ENCODE data around the gene TRUB2.
A peak's percentile ranks its signal among the peaks of the same experiment; 100 is the strongest.

TRUB2 gene

DNA sequence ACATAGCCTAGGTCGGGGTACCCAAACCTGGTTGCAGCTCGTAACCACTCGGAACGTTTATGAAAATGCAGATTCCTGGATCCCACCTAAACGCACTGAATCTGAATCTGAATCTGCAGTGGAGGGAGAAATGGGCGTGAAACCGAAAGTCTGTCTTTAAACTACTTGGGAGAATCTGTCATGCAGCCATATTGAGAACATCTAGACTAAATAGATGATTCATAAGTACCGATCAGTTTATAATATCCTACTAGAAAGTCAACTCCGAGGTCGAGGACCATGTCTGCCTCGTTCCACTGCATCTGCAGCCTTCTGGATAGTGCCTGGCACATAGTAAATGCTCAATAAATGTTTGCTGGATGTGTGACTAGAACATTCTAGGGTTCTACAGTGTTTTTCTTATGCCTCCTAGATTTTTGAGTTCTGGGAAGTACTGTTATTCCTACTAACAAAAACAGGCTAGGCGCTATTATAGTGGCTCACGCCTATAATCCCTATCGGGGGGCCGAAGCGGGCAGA is 1.0 kb upstream of the TRUB2 start:
- peak; percentile 14 for ATAC-seq
- no peak for TF ChIP-seq SNAI2 (CRISPR knock-in tag; IDR thresholded peaks at IDR 0.05)
- no peak for TF ChIP-seq ZNF565 (CRISPR knock-in tag; conservative IDR thresholded peaks at IDR 0.05; ENCODE audit: low read depth)
- TF ChIP-seq, protein P1, sequence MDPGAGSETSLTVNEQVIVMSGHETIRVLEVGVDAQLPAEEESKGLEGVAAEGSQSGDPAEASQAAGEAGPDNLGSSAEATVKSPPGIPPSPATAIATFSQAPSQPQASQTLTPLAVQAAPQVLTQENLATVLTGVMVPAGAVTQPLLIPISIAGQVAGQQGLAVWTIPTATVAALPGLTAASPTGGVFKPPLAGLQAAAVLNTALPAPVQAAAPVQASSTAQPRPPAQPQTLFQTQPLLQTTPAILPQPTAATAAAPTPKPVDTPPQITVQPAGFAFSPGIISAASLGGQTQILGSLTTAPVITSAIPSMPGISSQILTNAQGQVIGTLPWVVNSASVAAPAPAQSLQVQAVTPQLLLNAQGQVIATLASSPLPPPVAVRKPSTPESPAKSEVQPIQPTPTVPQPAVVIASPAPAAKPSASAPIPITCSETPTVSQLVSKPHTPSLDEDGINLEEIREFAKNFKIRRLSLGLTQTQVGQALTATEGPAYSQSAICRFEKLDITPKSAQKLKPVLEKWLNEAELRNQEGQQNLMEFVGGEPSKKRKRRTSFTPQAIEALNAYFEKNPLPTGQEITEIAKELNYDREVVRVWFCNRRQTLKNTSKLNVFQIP (CRISPR knock-in tag; IDR thresholded peaks at IDR 0.05; ENCODE audit: borderline replicate concordance, low read depth), result no peak
- TF ChIP-seq, protein P2, sequence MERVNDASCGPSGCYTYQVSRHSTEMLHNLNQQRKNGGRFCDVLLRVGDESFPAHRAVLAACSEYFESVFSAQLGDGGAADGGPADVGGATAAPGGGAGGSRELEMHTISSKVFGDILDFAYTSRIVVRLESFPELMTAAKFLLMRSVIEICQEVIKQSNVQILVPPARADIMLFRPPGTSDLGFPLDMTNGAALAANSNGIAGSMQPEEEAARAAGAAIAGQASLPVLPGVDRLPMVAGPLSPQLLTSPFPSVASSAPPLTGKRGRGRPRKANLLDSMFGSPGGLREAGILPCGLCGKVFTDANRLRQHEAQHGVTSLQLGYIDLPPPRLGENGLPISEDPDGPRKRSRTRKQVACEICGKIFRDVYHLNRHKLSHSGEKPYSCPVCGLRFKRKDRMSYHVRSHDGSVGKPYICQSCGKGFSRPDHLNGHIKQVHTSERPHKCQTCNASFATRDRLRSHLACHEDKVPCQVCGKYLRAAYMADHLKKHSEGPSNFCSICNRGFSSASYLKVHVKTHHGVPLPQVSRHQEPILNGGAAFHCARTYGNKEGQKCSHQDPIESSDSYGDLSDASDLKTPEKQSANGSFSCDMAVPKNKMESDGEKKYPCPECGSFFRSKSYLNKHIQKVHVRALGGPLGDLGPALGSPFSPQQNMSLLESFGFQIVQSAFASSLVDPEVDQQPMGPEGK (CRISPR knock-in tag; IDR thresholded peaks at IDR 0.05; ENCODE audit: borderline replicate concordance), result no peak
- TF ChIP-seq RARB (CRISPR knock-in tag; IDR thresholded peaks at IDR 0.05), result no peak
- TF ChIP-seq, protein P3, sequence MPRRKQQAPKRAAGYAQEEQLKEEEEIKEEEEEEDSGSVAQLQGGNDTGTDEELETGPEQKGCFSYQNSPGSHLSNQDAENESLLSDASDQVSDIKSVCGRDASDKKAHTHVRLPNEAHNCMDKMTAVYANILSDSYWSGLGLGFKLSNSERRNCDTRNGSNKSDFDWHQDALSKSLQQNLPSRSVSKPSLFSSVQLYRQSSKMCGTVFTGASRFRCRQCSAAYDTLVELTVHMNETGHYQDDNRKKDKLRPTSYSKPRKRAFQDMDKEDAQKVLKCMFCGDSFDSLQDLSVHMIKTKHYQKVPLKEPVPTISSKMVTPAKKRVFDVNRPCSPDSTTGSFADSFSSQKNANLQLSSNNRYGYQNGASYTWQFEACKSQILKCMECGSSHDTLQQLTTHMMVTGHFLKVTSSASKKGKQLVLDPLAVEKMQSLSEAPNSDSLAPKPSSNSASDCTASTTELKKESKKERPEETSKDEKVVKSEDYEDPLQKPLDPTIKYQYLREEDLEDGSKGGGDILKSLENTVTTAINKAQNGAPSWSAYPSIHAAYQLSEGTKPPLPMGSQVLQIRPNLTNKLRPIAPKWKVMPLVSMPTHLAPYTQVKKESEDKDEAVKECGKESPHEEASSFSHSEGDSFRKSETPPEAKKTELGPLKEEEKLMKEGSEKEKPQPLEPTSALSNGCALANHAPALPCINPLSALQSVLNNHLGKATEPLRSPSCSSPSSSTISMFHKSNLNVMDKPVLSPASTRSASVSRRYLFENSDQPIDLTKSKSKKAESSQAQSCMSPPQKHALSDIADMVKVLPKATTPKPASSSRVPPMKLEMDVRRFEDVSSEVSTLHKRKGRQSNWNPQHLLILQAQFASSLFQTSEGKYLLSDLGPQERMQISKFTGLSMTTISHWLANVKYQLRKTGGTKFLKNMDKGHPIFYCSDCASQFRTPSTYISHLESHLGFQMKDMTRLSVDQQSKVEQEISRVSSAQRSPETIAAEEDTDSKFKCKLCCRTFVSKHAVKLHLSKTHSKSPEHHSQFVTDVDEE (CRISPR knock-in tag; IDR thresholded peaks at IDR 0.05), result no peak
- no peak for TF ChIP-seq GLIS3 (CRISPR knock-in tag; IDR thresholded peaks at IDR 0.05)
- no peak for TF ChIP-seq ARNTL (CRISPR knock-in tag; IDR thresholded peaks at IDR 0.05; ENCODE audit: borderline replicate concordance, low read depth)
- TF ChIP-seq OSR1 (CRISPR knock-in tag; IDR thresholded peaks at IDR 0.05), result no peak
- no peak for TF ChIP-seq TOX (CRISPR knock-in tag; IDR thresholded peaks at IDR 0.05; ENCODE audit: borderline replicate concordance)
- TF ChIP-seq TCF4 (CRISPR knock-in tag; IDR thresholded peaks at IDR 0.05; ENCODE audit: borderline replicate concordance), result no peak
- no peak for TF ChIP-seq ZFP30 (CRISPR knock-in tag; IDR thresholded peaks at IDR 0.05)

DNA sequence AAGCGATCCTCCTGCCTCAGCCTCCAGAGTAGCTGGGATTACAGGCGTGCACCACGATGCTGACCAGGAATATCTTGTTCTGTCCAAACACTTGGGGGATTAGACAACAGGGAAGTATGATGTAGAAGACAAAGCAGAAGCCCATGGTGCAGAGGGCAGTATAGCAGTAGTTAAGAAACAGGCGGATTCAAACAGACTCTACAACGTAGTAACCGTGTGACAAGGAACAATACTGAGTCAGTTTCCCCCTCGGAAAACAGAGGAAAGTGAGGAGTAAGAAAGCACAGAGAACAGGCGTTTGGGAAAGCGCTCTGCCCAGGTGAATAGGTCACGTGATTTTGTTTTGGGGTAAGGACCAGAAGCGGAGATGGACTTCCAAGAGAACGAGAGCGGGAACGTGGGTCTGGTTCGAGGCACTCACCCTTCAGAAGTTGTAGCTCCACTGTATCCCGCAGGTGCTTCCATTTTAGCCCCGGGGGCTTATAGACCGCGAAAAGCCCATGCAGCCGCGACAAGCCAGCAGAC is 306 bp downstream of the TRUB2 start:
- TF ChIP-seq SNAI2 (CRISPR knock-in tag; IDR thresholded peaks at IDR 0.05), result no peak
- TF ChIP-seq PPARA (CRISPR knock-in tag; IDR thresholded peaks at IDR 0.05; ENCODE audit: borderline replicate concordance), result no peak
- no peak for TF ChIP-seq CSDC2 (CRISPR knock-in tag; IDR thresholded peaks at IDR 0.05)
- TF ChIP-seq, protein P2 (CRISPR knock-in tag; IDR thresholded peaks at IDR 0.05; ENCODE audit: borderline replicate concordance), result no peak
- TF ChIP-seq, protein P4, sequence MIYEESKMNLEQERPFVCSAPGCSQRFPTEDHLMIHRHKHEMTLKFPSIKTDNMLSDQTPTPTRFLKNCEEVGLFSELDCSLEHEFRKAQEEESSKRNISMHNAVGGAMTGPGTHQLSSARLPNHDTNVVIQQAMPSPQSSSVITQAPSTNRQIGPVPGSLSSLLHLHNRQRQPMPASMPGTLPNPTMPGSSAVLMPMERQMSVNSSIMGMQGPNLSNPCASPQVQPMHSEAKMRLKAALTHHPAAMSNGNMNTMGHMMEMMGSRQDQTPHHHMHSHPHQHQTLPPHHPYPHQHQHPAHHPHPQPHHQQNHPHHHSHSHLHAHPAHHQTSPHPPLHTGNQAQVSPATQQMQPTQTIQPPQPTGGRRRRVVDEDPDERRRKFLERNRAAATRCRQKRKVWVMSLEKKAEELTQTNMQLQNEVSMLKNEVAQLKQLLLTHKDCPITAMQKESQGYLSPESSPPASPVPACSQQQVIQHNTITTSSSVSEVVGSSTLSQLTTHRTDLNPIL (CRISPR knock-in tag; IDR thresholded peaks at IDR 0.05; ENCODE audit: low read depth), result no peak
- TF ChIP-seq OSR1 (CRISPR knock-in tag; IDR thresholded peaks at IDR 0.05), result no peak
- TF ChIP-seq ZFP3 (CRISPR knock-in tag; IDR thresholded peaks at IDR 0.05), result no peak
- TF ChIP-seq, protein P1 (CRISPR knock-in tag; IDR thresholded peaks at IDR 0.05; ENCODE audit: borderline replicate concordance, low read depth), result no peak
- TF ChIP-seq ZNF565 (CRISPR knock-in tag; conservative IDR thresholded peaks at IDR 0.05; ENCODE audit: low read depth), result no peak
- no peak for TF ChIP-seq ARNTL (CRISPR knock-in tag; IDR thresholded peaks at IDR 0.05; ENCODE audit: borderline replicate concordance, low read depth)
- no peak for TF ChIP-seq BACH2 (CRISPR knock-in tag; IDR thresholded peaks at IDR 0.05; ENCODE audit: borderline replicate concordance)
- no peak for TF ChIP-seq GLIS3 (CRISPR knock-in tag; IDR thresholded peaks at IDR 0.05)
- no peak for TF ChIP-seq TOX (CRISPR knock-in tag; IDR thresholded peaks at IDR 0.05; ENCODE audit: borderline replicate concordance)
- TF ChIP-seq ZC3H10 (CRISPR knock-in tag; IDR thresholded peaks at IDR 0.05), result no peak
- TF ChIP-seq ZNF8 (CRISPR knock-in tag; IDR thresholded peaks at IDR 0.05), result no peak
- ATAC-seq, result peak; percentile 13

All from SK-N-SH treated with all-trans-retinoic acid at 6 μM for 48 hours (cell line).